SJCRH30 (cell line): Measurements from ENCODE around the gene AP1M2. TPM values are rescaled to one million over a fixed set of nuclear protein-coding genes. Genes with fewer than 3 reads are reported as not detected.
"Not testable (repeated sequence)": the region's sequence is repeated elsewhere in the genome, so short reads cannot be mapped to it uniquely, and the experiment has no call there.

ENCODE experiments used
- DNase-seq, 2 experiments: peaks; one replicate each; pipeline ENCODE4 v3.0.0-alpha.2; 2015 to 2020
- H3K27ac ChIP-seq: fragments of 250-450 bp; sonication (Bioruptor Pico); 2 replicates; pipeline ENCODE4 v1.5.1; 2020; ENCODE audit warnings: mild to moderate bottlenecking, moderate library complexity
- H3K27me3 ChIP-seq: fragments of 250-450 bp; sonication (Bioruptor Pico); 2 replicates; pipeline ENCODE4 v1.5.1; 2020; ENCODE audit warnings: mild to moderate bottlenecking, moderate library complexity
- H3K36me3 ChIP-seq: fragments of 250-450 bp; sonication (Bioruptor Pico); 2 replicates; pipeline ENCODE4 v1.5.1; 2020; ENCODE audit warnings: mild to moderate bottlenecking, moderate library complexity
- H3K4me1 ChIP-seq: fragments of 250-450 bp; sonication (Bioruptor Pico); 2 replicates; pipeline ENCODE4 v1.5.1; 2020; ENCODE audit warnings: mild to moderate bottlenecking, moderate library complexity
- H3K4me3 ChIP-seq: fragments of 250-450 bp; sonication (Bioruptor Pico); 2 replicates; pipeline ENCODE4 v1.5.1; 2020; ENCODE audit warnings: mild to moderate bottlenecking, moderate library complexity
- H3K9me3 ChIP-seq: fragments of 250-450 bp; sonication (Bioruptor Pico); replicated peaks from 2 replicates; pipeline ENCODE4 v1.5.1; 2020; ENCODE audit warnings: mild to moderate bottlenecking, moderate library complexity
- total RNA-seq: library from RNA; depleted of rRNA; stranded (reverse); fragments of >200 nt; shearing (Covaris generic); gene quantifications from 2 replicates; pipeline ENCODE4 v1.2.3, GENCODE V29; 2014

Gene AP1M2
- total RNA-seq, 1 experiment from 2014 or later, result 0.40 TPM

DNA sequence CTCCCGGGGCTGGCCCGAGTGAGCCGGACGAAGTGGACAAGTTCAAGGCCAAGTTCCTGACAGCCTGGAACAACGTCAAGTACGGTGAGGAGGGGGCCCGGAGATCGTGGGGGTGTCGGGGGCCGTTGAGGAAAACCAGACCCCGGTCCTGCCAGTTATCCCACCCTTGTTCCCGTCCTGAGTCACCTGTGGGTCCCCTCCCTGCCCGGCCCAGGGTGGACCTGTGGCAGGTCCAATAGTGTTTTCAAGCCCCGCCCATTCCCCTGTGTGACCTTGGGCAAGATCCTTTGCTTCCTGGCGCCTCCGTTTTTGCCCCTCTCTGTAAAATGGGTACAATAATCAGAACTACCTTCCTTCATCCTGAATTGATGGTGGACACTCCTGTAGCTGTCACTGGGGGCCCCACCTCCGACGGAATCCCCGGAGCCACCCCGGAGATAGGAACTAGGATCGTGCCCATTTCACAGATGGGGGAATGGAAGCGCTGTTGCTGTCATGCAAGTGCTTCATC lies 42.8 kb downstream of the AP1M2 start:
- Histone ChIP-seq H3K9me3 (no peaks in the 10 kb centered on the region), H3K4me1 (no peaks in the 10 kb centered on the region), H3K27me3 (no peaks in the 10 kb centered on the region), H3K36me3 (no peaks in the 10 kb centered on the region; the same call in 1 of the 2 replicates), H3K27ac (peak overlapping the region; percentile 51; the same call in 1 of the 2 replicates), H3K4me3 (peak overlapping the region; percentile 98)
- DNase-seq, result no peak

- Histone ChIP-seq H3K9me3 (no peaks in the 10 kb centered on the region), H3K4me3 (peak within 1 kb of the TSS; percentile 98), H3K36me3 (no peaks in the 10 kb centered on the region), H3K27ac (peak within 1 kb of the TSS; percentile 51; the same call in 1 of the 2 replicates), H3K27me3 (no peaks in the 10 kb centered on the region), H3K4me1 (no peaks in the 10 kb centered on the region)
- peak; percentile 74 to 85 for DNase-seq
Observed at GRCh38 chr19:10543420-10544241, 43.5 kb downstream of the AP1M2 start, which contains the start of gene ATG4D. TSS of gene ATG4D (plus strand) at chr19:10543904. CDS start at chr19:10544091, 187 bp downstream.

- Histone ChIP-seq H3K9me3 (no peaks in the 10 kb centered on the region), H3K4me1 (no peaks in the 10 kb centered on the region), H3K4me3 (no peak overlapping the region), H3K27me3 (no peaks in the 10 kb centered on the region), H3K27ac (no peak overlapping the region), H3K36me3 (no peaks in the 10 kb centered on the region)
- no peak for DNase-seq
Observed at GRCh38 chr19:10543059-10543419, 44.1 kb downstream of the AP1M2 start.

DNA sequence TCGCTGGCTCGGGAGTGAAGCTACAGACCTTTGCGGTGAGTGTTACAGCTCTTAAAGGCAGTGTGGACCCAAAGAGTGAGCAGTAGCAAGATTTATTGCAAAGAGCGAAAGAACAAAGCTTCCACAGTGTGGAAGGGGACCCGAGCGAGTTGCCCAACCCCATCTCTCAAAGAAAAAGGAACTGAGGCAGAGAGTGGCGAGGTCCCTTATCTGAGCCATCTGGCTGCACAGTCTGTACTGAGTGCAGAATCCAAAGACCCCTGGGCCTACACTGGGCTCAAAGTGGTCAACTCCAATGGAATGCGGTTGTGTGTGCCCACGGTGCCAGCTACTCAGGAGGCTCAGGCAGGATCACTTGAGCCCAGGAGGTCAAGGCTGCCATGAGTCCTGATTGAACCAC lies 48.1 kb downstream of the AP1M2 start:
- not testable (repeated sequence) for H3K36me3 ChIP-seq, H3K9me3 ChIP-seq, H3K4me1 ChIP-seq, H3K27me3 ChIP-seq, H3K4me3 ChIP-seq, H3K27ac ChIP-seq, DNase-seq

GRCh38 chr19:10538204-10538983 lies 48.7 kb downstream of the AP1M2 start:
- no peak overlapping the region for H3K27ac ChIP-seq

GRCh38 chr19:10537668-10538067 lies 49.4 kb downstream of the AP1M2 start:
- Histone ChIP-seq H3K4me1 (peaks cover 3% of the 10 kb centered on the region; the same call in 1 of the 2 replicates), H3K36me3 (no peaks in the 10 kb centered on the region), H3K27ac (no peak overlapping the region), H3K27me3 (no peaks in the 10 kb centered on the region), H3K4me3 (no peak overlapping the region), H3K9me3 (no peaks in the 10 kb centered on the region)
- no peak for DNase-seq

More at GRCh38 chr19:10538204-10538983, 48.7 kb downstream of the AP1M2 start:
- H3K9me3 ChIP-seq, result no peaks in the 10 kb centered on the region
- no peak for DNase-seq
- H3K4me3 ChIP-seq, result no peak overlapping the region
- H3K36me3 ChIP-seq, result no peaks in the 10 kb centered on the region
- H3K4me1 ChIP-seq, result peaks cover 3% of the 10 kb centered on the region; the same call in 1 of the 2 replicates
- H3K27me3 ChIP-seq, result no peaks in the 10 kb centered on the region

GRCh38 chr19:10535613-10536012 lies 51.5 kb downstream of the AP1M2 start:
- H3K9me3 ChIP-seq, result no peaks in the 10 kb centered on the region
- H3K27me3 ChIP-seq, result no peaks in the 10 kb centered on the region
- no peak overlapping the region for H3K4me3 ChIP-seq
- peaks cover 3% of the 10 kb centered on the region; the same call in 1 of the 2 replicates for H3K4me1 ChIP-seq
- H3K27ac ChIP-seq, result no peak overlapping the region
- H3K36me3 ChIP-seq, result no peaks in the 10 kb centered on the region
- DNase-seq, result no peak

GRCh38 chr19:10533646-10534386 lies 53.3 kb downstream of the AP1M2 start:
- H3K9me3 ChIP-seq, result no peaks in the 10 kb centered on the region
- no peaks in the 10 kb centered on the region for H3K36me3 ChIP-seq
- no peak for DNase-seq
- no peak overlapping the region for H3K27ac ChIP-seq
- peaks cover 3% of the 10 kb centered on the region; the same call in 1 of the 2 replicates for H3K4me1 ChIP-seq
- no peaks in the 10 kb centered on the region for H3K27me3 ChIP-seq
- no peak overlapping the region for H3K4me3 ChIP-seq

DNA sequence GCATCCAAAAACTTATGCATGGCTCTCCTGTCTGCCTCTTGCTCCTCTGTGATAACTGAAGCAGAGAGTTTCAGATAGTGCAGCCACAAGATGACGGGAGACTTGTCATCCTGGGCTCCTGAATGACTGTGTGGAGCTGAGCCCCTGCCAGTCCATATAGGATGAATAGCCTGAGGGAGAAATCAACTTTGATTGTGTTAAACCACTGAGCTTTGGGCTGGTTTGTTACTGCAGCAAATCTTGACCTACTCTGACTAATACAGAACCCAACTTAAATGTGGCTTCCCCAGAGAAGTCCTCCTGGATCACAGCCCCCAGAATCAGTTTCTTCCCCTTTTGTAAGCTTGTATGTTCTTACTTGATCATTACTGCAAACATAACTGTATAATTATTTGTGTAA lies 54.7 kb downstream of the AP1M2 start:
- DNase-seq, result no peak
- H3K27me3 ChIP-seq, result no peaks in the 10 kb centered on the region
- H3K36me3 ChIP-seq, result no peaks in the 10 kb centered on the region
- H3K4me3 ChIP-seq, result no peak overlapping the region
- H3K27ac ChIP-seq, result no peak overlapping the region
- no peaks in the 10 kb centered on the region for H3K9me3 ChIP-seq
- H3K4me1 ChIP-seq, result peaks cover 3% of the 10 kb centered on the region; the same call in 1 of the 2 replicates

DNA sequence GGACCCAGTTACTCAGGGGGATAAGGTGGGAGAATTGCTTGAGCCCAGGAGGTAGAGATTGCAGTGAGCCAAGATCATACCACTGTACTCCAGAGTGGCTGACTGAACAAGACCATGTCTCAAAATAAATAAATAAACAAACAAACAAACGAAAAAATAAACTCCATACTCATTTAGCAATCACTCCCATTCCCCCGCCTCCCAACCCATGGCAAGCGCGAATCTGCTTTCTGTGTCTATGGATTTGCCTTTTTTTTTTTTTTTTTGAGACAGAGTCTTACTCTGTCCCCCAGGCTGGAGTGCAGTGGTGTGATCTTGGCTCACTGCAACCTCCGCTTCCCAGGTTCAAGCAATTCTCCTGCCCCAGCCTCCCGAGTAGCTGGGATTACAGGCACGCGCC lies 60.2 kb downstream of the AP1M2 start:
- not testable (repeated sequence) for H3K4me3 ChIP-seq, H3K27me3 ChIP-seq, H3K36me3 ChIP-seq, H3K27ac ChIP-seq, H3K4me1 ChIP-seq, DNase-seq, H3K9me3 ChIP-seq

GRCh38 chr19:10525636-10526035 lies 61.5 kb downstream of the AP1M2 start:
- Histone ChIP-seq H3K4me1 (no peaks in the 10 kb centered on the region), H3K36me3 (no peaks in the 10 kb centered on the region), H3K4me3 (no peak overlapping the region), H3K27me3 (peaks cover 7% of the 10 kb centered on the region; the same call in 1 of the 2 replicates), H3K27ac (no peak overlapping the region), H3K9me3 (no peaks in the 10 kb centered on the region)
- no peak for DNase-seq

DNA sequence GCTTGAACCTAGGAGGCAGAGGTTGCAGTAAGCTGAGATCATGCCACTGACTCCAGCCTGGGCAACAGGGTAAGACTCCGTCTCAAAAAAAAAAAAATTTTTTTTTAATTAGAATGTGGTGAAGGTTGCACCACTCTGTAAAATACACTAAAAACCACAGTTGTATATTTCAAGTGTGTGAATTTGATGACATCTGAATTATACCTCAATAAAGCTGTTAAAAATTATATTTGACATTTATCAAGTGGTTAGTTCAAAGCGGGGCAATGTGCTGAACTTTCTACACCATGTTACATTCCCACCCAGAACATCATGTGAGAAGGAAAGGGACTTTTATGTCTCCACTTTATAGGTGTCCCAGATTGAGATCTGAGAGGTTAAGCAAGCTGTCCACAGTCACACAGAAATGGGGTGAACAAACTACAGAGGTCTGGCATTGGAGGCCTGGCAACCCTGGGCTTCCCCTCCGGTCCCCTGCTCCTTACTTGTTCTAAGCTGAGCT lies 63.9 kb downstream of the AP1M2 start:
- DNase-seq, result no peak
- Histone ChIP-seq H3K4me1 (peaks cover 3% of the 10 kb centered on the region; the same call in 1 of the 2 replicates), H3K27me3 (peaks cover 15% of the 10 kb centered on the region), H3K4me3 (no peak overlapping the region), H3K9me3 (no peaks in the 10 kb centered on the region), H3K27ac (no peak overlapping the region), H3K36me3 (no peaks in the 10 kb centered on the region)
